ENCODE measurements around the gene NTF4. TPM values are rescaled to one million over a fixed set of nuclear protein-coding genes. Genes with fewer than 3 reads are reported as not detected.
A peak's percentile ranks its signal among the peaks of the same experiment; 100 is the strongest.

Gene NTF4
- total and polyA plus RNA-seq, 2 of the 13 experiments (the other 11 are each of a cell fraction or from before 2014, with no cell fraction given): not detected

DNA sequence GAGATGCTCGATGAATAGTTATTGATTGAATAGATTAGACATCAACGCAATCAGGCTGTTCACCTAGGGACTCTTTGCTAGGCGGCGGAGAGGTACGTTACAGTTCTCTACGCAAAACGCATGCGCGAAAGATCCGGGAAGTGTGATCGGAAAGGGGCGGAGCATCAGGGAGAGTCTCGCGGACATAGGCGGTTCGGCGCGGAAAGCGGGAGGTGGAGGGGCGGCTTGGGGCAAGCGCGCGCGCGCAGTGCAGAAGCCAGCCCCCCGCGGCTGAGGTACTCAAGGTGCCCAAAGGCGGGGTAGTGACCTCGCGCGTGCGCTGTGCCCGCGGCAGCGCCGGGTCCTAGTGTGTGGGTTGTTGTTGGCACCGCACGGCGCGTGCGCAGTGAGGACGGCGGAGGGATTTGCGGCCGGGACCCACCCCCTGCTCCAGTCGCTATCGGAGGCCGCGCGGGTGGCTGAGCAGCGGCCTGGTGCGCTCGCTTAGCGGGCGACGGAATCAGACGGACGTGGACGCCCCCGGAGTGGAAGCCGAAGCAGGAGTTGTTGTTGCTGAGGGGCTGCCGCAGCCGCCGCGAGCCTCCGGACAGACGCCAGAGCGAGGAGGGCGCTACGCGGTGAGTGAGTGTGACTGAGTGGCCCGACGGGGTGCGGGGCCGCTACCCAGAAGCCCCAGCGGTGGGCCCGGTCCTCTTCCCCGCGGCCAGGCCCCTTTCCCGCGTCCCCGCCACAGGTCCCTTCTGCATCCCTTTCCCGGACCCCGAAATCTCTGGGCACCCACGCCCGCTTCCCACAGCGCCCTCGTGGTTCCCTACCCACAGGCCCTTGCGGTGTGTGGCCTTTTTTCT lies 20.6 kb upstream of the NTF4 start, which contains the start of gene SNRNP70 (continued):
- TF ChIP-seq, protein P1, sequence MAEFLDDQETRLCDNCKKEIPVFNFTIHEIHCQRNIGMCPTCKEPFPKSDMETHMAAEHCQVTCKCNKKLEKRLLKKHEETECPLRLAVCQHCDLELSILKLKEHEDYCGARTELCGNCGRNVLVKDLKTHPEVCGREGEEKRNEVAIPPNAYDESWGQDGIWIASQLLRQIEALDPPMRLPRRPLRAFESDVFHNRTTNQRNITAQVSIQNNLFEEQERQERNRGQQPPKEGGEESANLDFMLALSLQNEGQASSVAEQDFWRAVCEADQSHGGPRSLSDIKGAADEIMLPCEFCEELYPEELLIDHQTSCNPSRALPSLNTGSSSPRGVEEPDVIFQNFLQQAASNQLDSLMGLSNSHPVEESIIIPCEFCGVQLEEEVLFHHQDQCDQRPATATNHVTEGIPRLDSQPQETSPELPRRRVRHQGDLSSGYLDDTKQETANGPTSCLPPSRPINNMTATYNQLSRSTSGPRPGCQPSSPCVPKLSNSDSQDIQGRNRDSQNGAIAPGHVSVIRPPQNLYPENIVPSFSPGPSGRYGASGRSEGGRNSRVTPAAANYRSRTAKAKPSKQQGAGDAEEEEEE (CRISPR knock-in tag; IDR thresholded peaks at IDR 0.05; ENCODE audit: borderline replicate concordance): no peak
- TF ChIP-seq IKZF1 (IDR thresholded peaks at IDR 0.05): no peak
- TF ChIP-seq PAX8 (CRISPR knock-in tag; IDR thresholded peaks at IDR 0.05; ENCODE audit: borderline replicate concordance): no peak
- no peak for TF ChIP-seq ZFP62 (CRISPR knock-in tag; IDR thresholded peaks at IDR 0.05)
- no peak for TF ChIP-seq TBL1XR1 (IDR thresholded peaks at IDR 0.05; ENCODE audit: borderline replicate concordance, low read length, partially characterized antibody)
- TF ChIP-seq ZNF615 (CRISPR knock-in tag; IDR thresholded peaks at IDR 0.05; ENCODE audit: borderline replicate concordance): peak; percentile 86; the same call in 1 of the 2 replicates
- peak; percentile 63; the same call in 1 of the 2 replicates for TF ChIP-seq ZSCAN21 (CRISPR knock-in tag; IDR thresholded peaks at IDR 0.05; ENCODE audit: borderline replicate concordance)
- TF ChIP-seq GATA4 (IDR thresholded peaks at IDR 0.05; ENCODE audit: borderline replicate concordance, low read depth): no peak
- no peak for TF ChIP-seq MZF1 (CRISPR knock-in tag; IDR thresholded peaks at IDR 0.05; ENCODE audit: borderline replicate concordance)
- no peak for TF ChIP-seq SUZ12 (IDR thresholded peaks at IDR 0.05; ENCODE audit: low read depth, low read length)
- TF ChIP-seq POLR2AphosphoS2 (IDR thresholded peaks at IDR 0.05; ENCODE audit: low read depth, low read length): 0 out of 2 replicates have a peak, but pooled peaks have one; percentile 61
- peak; percentile 84; the same call in 1 of the 2 replicates for TF ChIP-seq MLLT10 (CRISPR knock-in tag; IDR thresholded peaks at IDR 0.05)
- no peak for TF ChIP-seq KLF13 (CRISPR knock-in tag; IDR thresholded peaks at IDR 0.05)
- peak; percentile 90; the same call in 1 of the 2 replicates for TF ChIP-seq KAT7 (CRISPR knock-in tag; IDR thresholded peaks at IDR 0.05; ENCODE audit: borderline replicate concordance)
- peak; percentile 70 to 95; a peak in 3 of 4 replicates for TF ChIP-seq KLF16 (CRISPR knock-in tag; IDR thresholded peaks at IDR 0.05)
- no peak; the same call in 1 of the 2 replicates for TF ChIP-seq ZNF33B (CRISPR knock-in tag; IDR thresholded peaks at IDR 0.05)
- peak; percentile 76; the same call in 1 of the 2 replicates for TF ChIP-seq ZNF232 (CRISPR knock-in tag; IDR thresholded peaks at IDR 0.05; ENCODE audit: borderline replicate concordance)
- no peak for TF ChIP-seq SCMH1 (CRISPR knock-in tag; IDR thresholded peaks at IDR 0.05; ENCODE audit: borderline replicate concordance)
- no peak for TF ChIP-seq PAF1 (CRISPR knock-in tag; IDR thresholded peaks at IDR 0.05)
- no peak for TF ChIP-seq HMGA1 (CRISPR knock-in tag; conservative IDR thresholded peaks at IDR 0.05)
- peak; percentile 80; the same call in 1 of the 2 replicates for TF ChIP-seq KDM5B (CRISPR knock-in tag; IDR thresholded peaks at IDR 0.05; ENCODE audit: borderline replicate concordance)
- TF ChIP-seq, protein P2, sequence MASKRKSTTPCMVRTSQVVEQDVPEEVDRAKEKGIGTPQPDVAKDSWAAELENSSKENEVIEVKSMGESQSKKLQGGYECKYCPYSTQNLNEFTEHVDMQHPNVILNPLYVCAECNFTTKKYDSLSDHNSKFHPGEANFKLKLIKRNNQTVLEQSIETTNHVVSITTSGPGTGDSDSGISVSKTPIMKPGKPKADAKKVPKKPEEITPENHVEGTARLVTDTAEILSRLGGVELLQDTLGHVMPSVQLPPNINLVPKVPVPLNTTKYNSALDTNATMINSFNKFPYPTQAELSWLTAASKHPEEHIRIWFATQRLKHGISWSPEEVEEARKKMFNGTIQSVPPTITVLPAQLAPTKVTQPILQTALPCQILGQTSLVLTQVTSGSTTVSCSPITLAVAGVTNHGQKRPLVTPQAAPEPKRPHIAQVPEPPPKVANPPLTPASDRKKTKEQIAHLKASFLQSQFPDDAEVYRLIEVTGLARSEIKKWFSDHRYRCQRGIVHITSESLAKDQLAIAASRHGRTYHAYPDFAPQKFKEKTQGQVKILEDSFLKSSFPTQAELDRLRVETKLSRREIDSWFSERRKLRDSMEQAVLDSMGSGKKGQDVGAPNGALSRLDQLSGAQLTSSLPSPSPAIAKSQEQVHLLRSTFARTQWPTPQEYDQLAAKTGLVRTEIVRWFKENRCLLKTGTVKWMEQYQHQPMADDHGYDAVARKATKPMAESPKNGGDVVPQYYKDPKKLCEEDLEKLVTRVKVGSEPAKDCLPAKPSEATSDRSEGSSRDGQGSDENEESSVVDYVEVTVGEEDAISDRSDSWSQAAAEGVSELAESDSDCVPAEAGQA (IDR thresholded peaks at IDR 0.05; ENCODE audit: low read depth): no peak
- TF ChIP-seq, protein P2 (CRISPR knock-in tag; IDR thresholded peaks at IDR 0.05; ENCODE audit: borderline replicate concordance): 0 out of 2 replicates have a peak, but pooled peaks have one; percentile 47

Measured in HepG2 (cell line).